ENCODE measurements around the gene WDR18.

The WDR18 gene

GRCh38 chr19:1009041-1009980 lies 25.2 kb downstream of the WDR18 start:
- no peak overlapping the region for H3K4me3 ChIP-seq (replicated peaks; ENCODE audit: low read depth, low read length)
- peaks cover 24% of the 10 kb centered on the region for H3K36me3 ChIP-seq (ENCODE audit: control insufficient read depth, insufficient read depth, low read length)

GRCh38 chr19:1009981-1010538 lies 25.9 kb downstream of the WDR18 start:
- H3K4me3 ChIP-seq (replicated peaks; ENCODE audit: low read depth, low read length) = no peak overlapping the region
- no peak for TF ChIP-seq CTCF (IDR thresholded peaks at IDR 0.05; ENCODE audit: insufficient read depth, low read length, poor library complexity, severe bottlenecking)
- peaks cover 25% of the 10 kb centered on the region for H3K36me3 ChIP-seq (ENCODE audit: control insufficient read depth, insufficient read depth, low read length)
- H3K27me3 ChIP-seq (replicated peaks; ENCODE audit: control insufficient read depth, insufficient read depth, low read length) = no peaks in the 10 kb centered on the region
- no peak for DNase-seq (ENCODE audit: extremely low read depth, insufficient read length)

More at GRCh38 chr19:1009041-1009980, 25.2 kb downstream of the WDR18 start:
- TF ChIP-seq CTCF (IDR thresholded peaks at IDR 0.05; ENCODE audit: insufficient read depth, low read length, poor library complexity, severe bottlenecking) = no peak
- H3K27me3 ChIP-seq (replicated peaks; ENCODE audit: control insufficient read depth, insufficient read depth, low read length) = no peaks in the 10 kb centered on the region
- no peak for DNase-seq (ENCODE audit: extremely low read depth, insufficient read length)

- no peak for DNase-seq (ENCODE audit: extremely low read depth, insufficient read length)
- no peak overlapping the region for H3K4me3 ChIP-seq (replicated peaks; ENCODE audit: low read depth, low read length)
- TF ChIP-seq CTCF (IDR thresholded peaks at IDR 0.05; ENCODE audit: insufficient read depth, low read length, poor library complexity, severe bottlenecking) = no peak
- peaks cover 30% of the 10 kb centered on the region for H3K36me3 ChIP-seq (ENCODE audit: control insufficient read depth, insufficient read depth, low read length)
- H3K27me3 ChIP-seq (replicated peaks; ENCODE audit: control insufficient read depth, insufficient read depth, low read length) = no peaks in the 10 kb centered on the region
Observed at GRCh38 chr19:1010586-1011510, 26.7 kb downstream of the WDR18 start.

GRCh38 chr19:1011831-1012333 lies 27.7 kb downstream of the WDR18 start:
- H3K4me3 ChIP-seq (replicated peaks; ENCODE audit: low read depth, low read length) = no peak overlapping the region
- TF ChIP-seq CTCF (IDR thresholded peaks at IDR 0.05; ENCODE audit: insufficient read depth, low read length, poor library complexity, severe bottlenecking) = no peak
- no peaks in the 10 kb centered on the region for H3K27me3 ChIP-seq (replicated peaks; ENCODE audit: control insufficient read depth, insufficient read depth, low read length)
- DNase-seq (ENCODE audit: extremely low read depth, insufficient read length) = no peak
- H3K36me3 ChIP-seq (ENCODE audit: control insufficient read depth, insufficient read depth, low read length) = peaks cover 35% of the 10 kb centered on the region

GRCh38 chr19:1012334-1012733 lies 28.2 kb downstream of the WDR18 start:
- DNase-seq (ENCODE audit: extremely low read depth, insufficient read length) = no peak
- Histone ChIP-seq H3K36me3 (ENCODE audit: control insufficient read depth, insufficient read depth, low read length) (peaks cover 35% of the 10 kb centered on the region), H3K27me3 (replicated peaks; ENCODE audit: control insufficient read depth, insufficient read depth, low read length) (no peaks in the 10 kb centered on the region), H3K4me3 (replicated peaks; ENCODE audit: low read depth, low read length) (no peak overlapping the region)
- TF ChIP-seq CTCF (IDR thresholded peaks at IDR 0.05; ENCODE audit: insufficient read depth, low read length, poor library complexity, severe bottlenecking) = no peak

All from GM06990 (cell line).